Retina (tissue), 1 donor: Measurements from ENCODE around the gene SEC24D.
A peak's percentile ranks its signal among the peaks of the same experiment; 100 is the strongest.
"Not testable (repeated sequence)": the region's sequence is repeated elsewhere in the genome, so short reads cannot be mapped to it uniquely, and the experiment has no call there.

ENCODE experiments used
- DNase-seq: peaks from one replicate; pipeline ENCODE4 v3.0.0-alpha.2; 2016

The SEC24D gene

GRCh38 chr4:118803253-118803652 is 32.7 kb downstream of the SEC24D start:
- no peak for DNase-seq

DNA sequence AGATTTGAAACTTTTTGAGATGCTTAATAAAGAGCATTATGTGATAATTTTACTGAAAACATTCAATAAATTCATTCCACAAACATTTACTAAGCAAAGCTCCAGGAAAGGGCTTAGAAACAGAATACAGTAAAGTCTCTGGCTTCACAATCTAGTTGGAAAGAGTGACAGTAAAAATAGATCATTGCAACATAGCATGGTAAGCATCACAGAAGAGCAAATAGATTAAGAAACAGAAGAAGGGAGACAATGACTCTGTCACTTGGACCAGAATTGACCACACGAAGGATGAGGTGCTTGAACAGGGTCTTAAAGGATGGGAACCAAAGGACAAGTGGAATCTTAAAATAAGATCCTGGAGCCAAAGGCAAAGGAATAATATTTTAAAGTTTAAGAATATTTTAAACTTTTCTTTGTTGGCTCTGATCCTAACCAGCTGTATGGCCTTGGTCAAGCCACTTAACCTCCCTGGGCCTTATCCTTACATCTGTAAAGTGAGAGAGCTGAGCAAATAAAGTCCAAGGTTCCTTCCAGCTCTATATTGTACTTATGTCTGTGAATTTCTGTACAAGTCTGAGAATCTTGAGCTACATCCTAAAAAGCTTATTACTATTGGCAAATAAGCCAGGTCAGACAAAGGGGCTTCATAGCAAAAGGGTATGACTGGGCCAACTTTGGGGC is 33.9 kb downstream of the SEC24D start:
- no peak for DNase-seq

GRCh38 chr4:118799231-118799942 is 36.5 kb downstream of the SEC24D start:
- no peak for DNase-seq

- DNase-seq: no peak
These were observed 37.3 kb downstream of the SEC24D start for GRCh38 chr4:118798658-118799057.

- DNase-seq: no peak
These were observed 38.3 kb downstream of the SEC24D start for GRCh38 chr4:118797558-118798142.

DNA sequence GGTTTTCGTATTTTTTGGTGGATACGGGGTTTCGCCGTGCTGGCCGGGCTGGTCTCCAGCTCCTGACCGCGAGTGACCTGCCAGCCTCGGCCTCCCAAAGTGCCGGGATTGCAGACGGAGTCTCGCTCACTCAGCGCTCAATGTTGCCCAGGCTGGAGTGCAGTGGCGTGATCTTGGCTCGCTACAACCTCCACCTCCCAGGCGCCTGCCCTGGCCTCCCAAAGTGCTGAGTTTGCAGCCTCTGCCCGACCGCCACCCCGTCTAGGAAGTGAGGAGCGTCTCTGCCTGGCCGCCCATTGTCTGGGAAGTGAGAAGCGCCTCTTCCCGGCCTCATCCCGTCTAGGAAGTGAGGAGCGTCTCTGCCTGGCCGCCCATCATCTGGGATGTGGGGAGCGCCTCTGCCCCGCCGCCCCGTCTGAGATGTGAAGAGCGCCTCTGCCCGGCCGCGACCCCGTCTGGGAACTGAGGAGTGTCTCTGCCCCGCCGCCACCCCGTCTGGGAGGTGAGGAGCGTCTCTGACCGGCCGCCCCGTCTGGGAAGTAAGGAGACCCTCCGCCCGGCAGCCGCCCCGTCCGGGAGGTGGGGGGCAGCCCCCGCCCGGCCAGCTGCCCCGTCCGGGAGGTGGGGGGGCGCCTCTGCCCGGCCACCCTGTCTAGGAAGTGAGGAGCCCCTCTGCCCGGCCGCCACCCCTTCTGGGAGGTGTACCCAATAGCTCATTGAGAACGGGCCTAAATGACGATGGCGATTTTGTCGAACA is 44.1 kb downstream of the SEC24D start:
- not testable (repeated sequence) for DNase-seq

GRCh38 chr4:118790544-118790943 is 45.4 kb downstream of the SEC24D start:
- no peak for DNase-seq

DNA sequence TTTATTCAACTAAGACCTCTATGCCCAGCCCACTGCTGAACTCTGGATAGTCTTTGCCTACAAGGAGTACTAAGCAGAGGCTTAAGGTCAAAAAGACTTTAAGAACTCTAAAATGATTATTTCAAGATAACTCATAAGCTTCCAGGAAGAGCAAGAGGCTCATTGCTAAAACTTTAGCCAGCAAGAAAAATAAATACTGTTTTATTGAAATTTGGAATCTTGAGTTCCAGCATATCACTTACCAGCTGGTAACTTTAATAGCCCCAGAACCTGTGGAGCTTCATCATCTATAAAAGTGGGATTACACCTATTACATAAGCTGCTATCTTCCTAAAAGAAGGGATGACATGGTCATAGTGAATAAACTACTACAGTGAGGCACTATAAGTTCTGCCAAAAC is 47.0 kb downstream of the SEC24D start:
- no peak for DNase-seq

DNA sequence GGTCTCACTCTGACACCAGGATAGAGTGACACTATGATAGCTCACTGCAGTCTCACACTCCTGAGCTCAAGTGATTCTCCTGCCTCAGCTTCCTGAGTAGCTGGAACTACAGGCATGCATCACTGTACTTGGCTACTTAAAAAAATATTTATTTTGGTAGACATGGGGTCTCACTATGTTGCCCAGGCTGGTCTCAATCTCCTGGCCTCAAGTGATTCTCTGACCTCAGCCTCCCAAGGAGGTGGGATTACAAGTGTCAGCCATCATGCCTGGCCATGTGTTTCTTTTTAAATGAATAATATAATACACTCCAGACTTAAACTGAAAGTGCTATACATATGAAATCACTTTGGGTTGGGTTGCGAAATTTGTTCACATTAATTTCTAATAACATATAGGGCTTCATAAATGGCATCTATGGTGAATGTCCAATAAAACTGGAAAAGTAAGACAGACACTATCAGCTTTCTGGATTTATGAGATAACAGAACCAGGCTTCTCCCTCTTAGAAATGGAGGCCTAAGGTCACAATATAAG is 48.0 kb downstream of the SEC24D start:
- DNase-seq: no peak

DNA sequence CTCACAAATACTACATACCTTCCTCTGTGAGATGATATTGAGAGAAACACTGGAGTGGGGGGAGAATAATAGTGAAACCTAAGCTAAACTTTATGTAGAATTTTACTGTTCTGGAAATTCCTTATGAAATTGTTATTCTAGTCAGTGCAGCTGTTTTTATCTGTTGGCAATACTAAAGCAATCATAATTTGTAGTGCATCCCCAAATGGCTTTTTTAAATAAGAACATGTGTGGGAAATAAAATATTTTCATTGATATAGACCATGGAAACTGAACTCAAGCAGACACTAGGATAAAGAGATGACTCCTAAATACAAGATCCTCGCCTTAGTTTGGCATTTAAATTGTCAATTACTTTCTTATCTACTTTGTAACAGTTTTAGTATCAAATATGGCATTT is 51.1 kb downstream of the SEC24D start:
- DNase-seq: no peak

DNA sequence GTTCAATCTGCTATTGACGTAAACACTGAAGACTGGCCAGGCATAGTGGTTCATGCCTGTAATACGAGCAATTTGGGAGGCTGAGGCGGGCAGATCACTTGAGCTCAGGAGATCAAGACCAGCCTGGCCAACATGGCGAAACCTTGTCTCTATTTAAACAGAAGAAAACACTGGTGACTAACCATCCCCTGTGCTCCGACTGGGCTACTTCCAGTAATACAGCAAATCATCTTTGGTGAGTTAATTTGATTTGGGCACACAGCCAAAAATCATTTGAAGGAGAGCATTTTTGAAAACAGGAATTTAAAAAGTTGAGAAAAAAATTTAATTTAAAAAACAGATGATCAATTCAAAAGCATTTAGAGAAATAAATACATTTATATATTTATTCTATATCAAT is 52.0 kb downstream of the SEC24D start:
- no peak for DNase-seq

GRCh38 chr4:118782886-118783285 is 53.0 kb downstream of the SEC24D start:
- not testable (repeated sequence) for DNase-seq

GRCh38 chr4:118777649-118778048 is 58.3 kb downstream of the SEC24D start:
- DNase-seq: not testable (repeated sequence)

- DNase-seq: not testable (repeated sequence)
These were observed 58.8 kb downstream of the SEC24D start for GRCh38 chr4:118776955-118777640.

DNA sequence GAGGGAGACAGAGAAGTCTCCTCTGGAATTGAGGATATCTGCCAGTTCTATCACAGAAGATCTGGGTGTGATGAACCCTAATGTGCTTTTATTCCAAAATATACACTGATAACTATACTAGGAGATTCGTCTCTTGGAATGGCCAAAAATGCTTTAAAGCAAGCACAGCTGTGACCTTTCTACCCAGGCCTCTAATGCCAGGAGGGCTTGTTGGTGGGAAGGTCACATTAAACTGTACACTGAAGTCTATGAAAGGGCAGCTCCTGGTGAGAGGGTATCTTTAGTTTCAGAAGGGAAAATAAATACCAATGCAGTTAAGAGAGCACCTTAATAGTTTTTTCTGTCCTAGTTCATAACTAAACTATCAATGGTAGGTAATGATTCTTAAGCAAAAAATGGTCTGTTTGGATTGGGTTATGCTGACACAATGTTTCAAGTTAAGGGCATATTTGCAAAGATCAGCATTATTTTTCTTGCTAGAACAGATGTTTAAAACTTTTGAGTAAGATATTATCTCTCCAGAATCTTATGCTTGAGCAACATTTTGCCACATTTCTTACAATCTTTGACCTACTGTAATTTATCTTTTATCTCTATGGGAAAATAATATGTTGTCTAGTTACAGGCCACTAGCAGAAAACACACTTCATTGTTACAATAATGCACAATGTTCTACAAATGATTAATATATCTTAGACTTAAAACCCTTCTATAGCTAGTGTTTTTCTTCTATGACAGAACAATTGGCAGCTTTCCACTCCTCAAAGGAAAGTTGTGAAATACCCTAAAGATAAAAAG is 59.6 kb downstream of the SEC24D start:
- DNase-seq: no peak

GRCh38 chr4:118775405-118775804 is 60.5 kb downstream of the SEC24D start:
- DNase-seq: no peak

DNA sequence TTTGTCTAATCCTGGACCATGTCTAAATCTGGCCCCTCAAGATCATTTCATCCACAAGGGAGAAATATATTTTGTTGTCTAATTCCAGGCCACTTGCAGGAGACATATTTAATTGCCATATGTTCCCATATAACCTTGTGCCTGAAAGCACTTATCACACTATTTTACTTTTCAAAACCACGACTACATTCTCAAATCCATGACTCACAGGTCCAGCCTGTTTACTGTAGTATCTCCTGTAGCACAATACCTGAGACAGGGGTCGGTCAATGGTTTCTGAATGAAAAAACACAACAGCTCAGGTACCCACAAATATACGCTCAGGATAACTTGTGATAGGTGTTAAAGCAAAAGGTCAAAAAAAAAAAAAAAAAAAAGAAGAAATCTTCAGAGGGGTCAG is 60.9 kb downstream of the SEC24D start:
- DNase-seq: no peak

GRCh38 chr4:118774321-118774720 is 61.6 kb downstream of the SEC24D start:
- no peak for DNase-seq

- no peak for DNase-seq
These were observed 62.5 kb downstream of the SEC24D start for GRCh38 chr4:118773429-118773792.

DNA sequence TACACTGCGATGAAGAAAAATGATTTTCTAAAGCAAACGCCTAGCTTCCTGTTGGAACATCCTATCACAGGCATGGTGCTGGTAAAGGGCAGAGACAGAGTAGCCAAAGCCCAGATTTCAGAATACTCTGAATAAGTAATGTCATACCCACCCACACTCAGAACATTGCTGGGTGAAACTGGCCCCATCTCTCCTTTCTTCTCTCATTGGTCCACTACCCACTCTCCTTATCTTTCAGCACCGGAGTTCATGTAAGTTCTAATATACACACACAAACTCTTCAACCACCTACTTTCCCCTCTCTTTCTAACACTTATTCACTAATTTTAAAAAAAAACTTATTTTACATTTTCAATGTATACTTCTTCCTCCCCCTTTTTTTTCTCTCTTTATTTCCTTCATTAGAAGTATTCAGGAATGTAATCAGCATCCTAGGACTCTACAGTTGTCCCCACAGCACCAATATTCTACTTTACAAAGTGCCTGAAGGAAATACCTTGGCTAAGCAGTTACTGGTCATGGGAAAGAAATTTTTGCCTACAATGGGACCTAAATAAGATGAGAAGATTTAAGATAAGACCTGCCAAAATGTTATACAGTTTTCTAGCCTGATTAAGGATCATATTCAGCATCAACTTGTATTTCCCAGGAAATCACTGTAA is 63.0 kb downstream of the SEC24D start:
- DNase-seq: no peak

DNA sequence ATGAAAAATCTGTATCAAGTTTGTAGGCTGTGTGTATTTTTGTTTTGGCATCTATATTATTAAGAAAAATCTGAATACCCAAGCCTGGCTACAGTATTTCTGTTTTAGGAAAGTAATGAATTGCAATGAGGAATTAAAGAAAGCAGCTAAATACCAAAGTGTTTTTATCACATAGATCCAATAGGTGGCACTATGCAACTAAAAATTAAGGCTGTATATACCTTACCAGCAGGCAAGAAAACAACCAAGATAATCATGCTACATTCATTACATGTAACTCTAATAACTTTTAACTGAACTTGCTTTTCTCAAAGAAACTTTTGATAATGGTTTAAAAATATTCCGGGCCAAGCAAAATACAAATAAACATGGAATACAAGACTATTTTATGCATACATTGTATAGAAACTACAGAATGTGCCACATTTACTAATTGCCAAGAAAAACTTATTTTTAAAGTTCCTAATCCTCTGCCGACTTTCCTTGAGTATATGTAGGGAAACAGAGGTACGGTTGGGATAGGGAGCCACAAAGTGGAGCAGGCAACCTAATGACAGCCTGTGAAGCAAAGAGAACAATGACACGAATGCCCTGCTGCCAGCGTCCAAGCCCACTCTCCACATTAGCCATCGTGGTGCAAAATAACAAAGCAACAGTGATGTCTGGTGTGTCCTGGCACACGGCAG is 63.7 kb downstream of the SEC24D start:
- peak; percentile 22 for DNase-seq
